ENCODE measurements around the gene NUDCD3. TPM values are rescaled to one million over a fixed set of nuclear protein-coding genes. Genes with fewer than 3 reads are reported as not detected.

NUDCD3 gene
- total RNA-seq, 1 experiment from 2014 or later, result 71.9 TPM

GRCh38 chr7:44531421-44532380, 41.2 kb upstream of the NUDCD3 start:
- no CpG with 5 or more reads among the region's 17 CpGs for WGBS (ENCODE audit: extremely low coverage, insufficient read length, low lambda C conversion rate)

More at GRCh38 chr7:44531421-44532380, 41.2 kb upstream of the NUDCD3 start:
- Histone ChIP-seq H4K91ac (ENCODE audit: insufficient read length, low read depth, low read length) (no peak overlapping the region), H2BK120ac (ENCODE audit: low read depth, low read length, poor library complexity, severe bottlenecking) (no peak overlapping the region), H3K27me3 (ENCODE audit: insufficient read depth, low read length) (no peaks in the 10 kb centered on the region; the same call in 1 of the 2 replicates), H4K8ac (replicated peaks; ENCODE audit: insufficient read length, low read depth, low read length) (no peak overlapping the region), H3K9ac (ENCODE audit: extremely low read depth, insufficient read length, low read length) (no peak overlapping the region), H2BK12ac (ENCODE audit: insufficient read length, low read depth, low read length) (no peak overlapping the region), H3K4me2 (ENCODE audit: insufficient read depth, insufficient read length, low read length) (no peak overlapping the region), H3K4ac (ENCODE audit: low read depth, low read length) (no peak overlapping the region), H4K20me1 (ENCODE audit: control insufficient read depth, insufficient read depth, insufficient read length) (no peaks in the 10 kb centered on the region), H2BK5ac (ENCODE audit: insufficient read length, low read length) (no peak overlapping the region), H4K5ac (ENCODE audit: insufficient read length, low read depth, low read length) (no peak overlapping the region), H3K56ac (ENCODE audit: insufficient read length, low read depth, low read length) (no peak overlapping the region), H3K23ac (ENCODE audit: insufficient read length, low read depth, low read length) (no peak overlapping the region), H3K14ac (ENCODE audit: insufficient read depth, low read length) (no peak overlapping the region), H2BK20ac (ENCODE audit: low read depth, low read length, poor library complexity, severe bottlenecking) (no peak overlapping the region), H3K23me2 (ENCODE audit: insufficient read length, low read depth, low read length, poor library complexity, severe bottlenecking) (no peaks in the 10 kb centered on the region), H3T11ph (ENCODE audit: low read length) (no peak overlapping the region), H3K79me2 (ENCODE audit: insufficient read depth, low read length) (no peaks in the 10 kb centered on the region), H3K9me3 (ENCODE audit: control insufficient read depth, low read depth, low read length) (no peaks in the 10 kb centered on the region), H2AFZ (ENCODE audit: low read length) (no peak overlapping the region), H3K79me1 (ENCODE audit: insufficient read depth, low read depth, low read length, poor library complexity, severe bottlenecking) (no peaks in the 10 kb centered on the region), H2AK5ac (ENCODE audit: insufficient read length, low read length) (no peak overlapping the region), H3K27ac (ENCODE audit: insufficient read length, low read depth, low read length) (no peak overlapping the region), H2BK15ac (ENCODE audit: low read depth, low read length) (no peak overlapping the region), H3K18ac (ENCODE audit: insufficient read length, low read depth, low read length) (no peak overlapping the region), H3K4me1 (ENCODE audit: insufficient read depth, low read length) (no peaks in the 10 kb centered on the region)
- TF ChIP-seq CTCF (conservative IDR thresholded peaks at IDR 0.05), result no peak
- peaks cover 3 to 9% of the 10 kb centered on the region in 2 experiments for H3K9me3 Mint-ChIP-seq
- DNase-seq, result no peak
- H3K27ac Mint-ChIP-seq, result no peak overlapping the region
- H3K36me3 Mint-ChIP-seq (ENCODE audit: insufficient read depth in 1 of 3, low read depth in 3 of 3), result no peaks in the 10 kb centered on the region; a peak in 1 of 7 replicates
- no peak overlapping the region for H3K4me3 Mint-ChIP-seq
- H3K4me1 Mint-ChIP-seq, result peaks cover 0 to 4% of the 10 kb centered on the region in 2 experiments; a peak in 1 of 4 replicates
- peaks cover 2% of the 10 kb centered on the region for H3K27me3 Mint-ChIP-seq (ENCODE audit: low read depth)

All from H9 (cell line).